Activated T-cell treated with anti-CD3 and anti-CD28 coated beads for 24 hours (primary cell): ENCODE measurements around the gene PTCHD4.
"Not testable (repeated sequence)": the region's sequence is repeated elsewhere in the genome, so short reads cannot be mapped to it uniquely, and the experiment has no call there.

Experiments used
- DNase-seq: peaks from one replicate; pipeline ENCODE4 v3.0.0-alpha.2; 2020; ENCODE audit warnings: low read depth

PTCHD4 gene

DNA sequence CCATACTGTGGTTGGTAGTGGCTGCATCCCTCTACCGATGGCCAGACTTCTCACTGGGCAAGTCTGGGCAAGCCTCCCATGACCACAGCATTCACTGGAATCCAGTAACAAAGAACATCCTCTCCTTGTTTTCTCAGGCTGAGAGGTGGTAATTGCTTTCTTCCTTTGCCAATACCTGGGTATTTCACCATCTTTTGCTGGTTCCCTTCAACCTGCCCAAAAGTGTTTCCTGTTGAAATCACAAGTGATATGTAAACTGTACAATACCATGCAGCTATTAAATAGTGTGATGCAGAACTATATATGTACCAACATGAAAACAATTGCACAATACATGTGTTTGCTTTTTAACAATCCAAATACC, at the start of gene PTCHD4:
TSS of gene PTCHD4 (minus strand) at position 55 of the 364 bp plus-strand sequence. CDS start 42,240 bp downstream, outside the sequence.
- no peak for DNase-seq

DNA sequence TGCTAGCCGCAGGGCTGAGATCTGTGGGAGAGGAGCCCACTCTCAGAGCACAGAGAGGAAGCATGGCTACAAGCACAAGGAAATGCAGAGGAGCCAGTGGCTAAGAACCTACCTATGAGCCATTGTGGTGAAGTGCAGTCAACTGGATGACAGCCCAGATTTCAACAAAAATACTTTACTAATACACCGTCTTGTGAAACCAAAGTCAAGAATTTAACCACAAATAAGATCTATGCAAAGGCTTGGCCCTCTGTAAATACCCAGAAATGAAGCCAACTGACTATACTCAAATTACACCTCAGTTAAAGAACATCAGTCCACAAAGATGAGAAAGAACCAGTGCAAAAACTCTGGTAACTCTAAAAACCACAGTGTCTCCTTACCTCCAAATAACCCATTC, 40.1 kb upstream of the PTCHD4 start:
- no peak for DNase-seq

DNA sequence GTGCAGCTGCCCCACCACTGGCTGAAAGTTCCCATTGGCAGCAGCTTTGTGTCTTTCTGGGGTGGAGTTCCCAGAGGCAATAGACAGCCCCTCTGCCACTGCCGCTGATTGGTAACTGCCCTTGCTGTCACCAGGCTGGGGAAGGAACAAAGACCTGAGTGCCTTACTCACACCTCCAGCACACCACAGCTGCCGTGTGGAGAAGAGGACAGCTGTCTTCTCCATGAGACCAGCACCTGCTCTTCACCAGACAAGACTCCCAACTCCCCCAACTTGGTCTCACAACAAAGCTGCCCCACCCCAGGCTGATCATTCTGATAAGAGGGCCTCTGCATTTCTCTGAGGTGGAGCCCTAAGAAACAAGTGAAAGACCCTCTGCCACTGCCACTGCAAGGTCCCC, 39.7 kb upstream of the PTCHD4 start:
- DNase-seq, result no peak

- no peak for DNase-seq
Measured at GRCh38 chr6:48147051-48147450, 36.1 kb upstream of the PTCHD4 start.

DNA sequence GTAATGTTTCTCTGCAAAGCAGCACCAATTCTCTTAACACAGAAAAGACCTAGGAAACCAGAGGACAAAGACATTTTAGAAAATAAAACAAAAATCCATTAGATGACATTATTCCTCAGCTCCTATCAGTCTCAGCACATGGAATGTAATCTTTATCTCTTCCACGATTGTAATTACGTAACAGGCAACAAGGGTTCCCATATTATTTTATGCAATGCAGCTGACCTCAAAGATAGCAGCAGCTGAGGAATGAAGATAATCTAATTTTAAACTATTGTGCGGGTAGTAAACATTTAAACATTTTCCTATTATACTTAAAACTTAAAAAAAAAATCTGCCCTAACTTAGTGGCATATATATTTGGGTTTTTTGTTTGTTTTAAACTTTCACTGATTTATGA, 33.0 kb upstream of the PTCHD4 start:
- no peak for DNase-seq

DNA sequence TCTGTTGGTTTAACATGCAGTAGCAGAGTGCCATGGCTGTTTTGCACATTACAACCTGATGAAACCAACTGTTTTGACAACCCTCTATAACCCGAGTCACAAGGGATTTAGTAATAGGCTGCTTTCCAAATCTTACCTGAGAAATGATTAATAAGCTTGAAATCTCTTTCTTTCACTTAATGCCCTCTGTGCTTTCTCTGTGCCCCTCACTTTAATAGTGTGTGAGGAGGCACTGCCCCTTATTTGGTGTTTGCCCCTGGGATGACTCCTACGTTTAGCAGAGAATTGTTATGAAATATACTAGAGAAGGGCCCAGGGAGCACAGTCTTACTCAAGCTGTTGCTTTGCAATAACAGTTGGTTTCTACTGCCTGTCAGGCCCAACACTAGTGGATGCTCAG, 31.0 kb upstream of the PTCHD4 start:
- no peak for DNase-seq

GRCh38 chr6:48139818-48140614, 29.0 kb upstream of the PTCHD4 start:
- no peak for DNase-seq

GRCh38 chr6:48136856-48137255, 25.9 kb upstream of the PTCHD4 start:
- no peak for DNase-seq

GRCh38 chr6:48135323-48136084, 24.5 kb upstream of the PTCHD4 start:
- no peak for DNase-seq

DNA sequence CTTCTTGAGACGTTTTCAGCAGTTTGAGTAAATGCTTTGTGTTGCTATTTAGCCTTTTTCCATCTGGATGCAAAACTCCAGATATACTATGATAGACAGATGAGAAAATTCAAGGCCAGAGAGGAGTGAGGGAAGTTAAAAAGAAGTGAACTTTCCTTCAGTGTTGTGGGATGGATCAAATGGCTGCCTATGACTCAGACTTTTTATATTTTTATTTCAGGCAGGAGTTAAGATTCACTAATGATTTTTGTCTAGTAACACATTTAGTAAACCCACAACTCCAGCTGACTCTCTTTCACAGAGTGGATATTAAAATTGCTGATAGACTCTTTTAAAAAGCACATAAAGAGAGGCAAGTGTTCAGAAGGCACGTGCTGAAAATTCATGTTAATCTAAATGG, 23.2 kb upstream of the PTCHD4 start:
- DNase-seq, result no peak

DNA sequence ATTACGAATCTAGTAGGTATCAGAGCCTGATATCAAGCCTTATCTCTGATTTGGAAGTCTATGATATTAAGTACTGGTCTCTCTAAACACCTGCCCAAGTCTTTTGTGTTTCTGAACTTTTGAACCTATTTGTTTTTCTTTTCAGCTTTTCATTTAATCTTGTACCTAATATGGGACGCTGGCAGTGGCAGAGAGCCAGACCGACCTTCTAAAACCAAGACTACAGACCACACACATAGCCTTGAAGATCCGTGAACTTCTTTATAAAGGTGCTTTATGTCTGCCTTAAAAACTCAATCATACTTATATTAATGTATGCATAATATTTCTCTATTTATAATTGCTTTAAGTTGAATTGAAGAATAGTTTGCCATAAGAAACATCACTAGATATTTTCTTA, 12.6 kb upstream of the PTCHD4 start:
- no peak for DNase-seq

GRCh38 chr6:48121983-48122749, 11.2 kb upstream of the PTCHD4 start:
- DNase-seq, result not testable (repeated sequence)

GRCh38 chr6:48116699-48117645, 6.0 kb upstream of the PTCHD4 start:
- DNase-seq, result no peak

GRCh38 chr6:48113130-48113529, 2.1 kb upstream of the PTCHD4 start:
- no peak for DNase-seq

DNA sequence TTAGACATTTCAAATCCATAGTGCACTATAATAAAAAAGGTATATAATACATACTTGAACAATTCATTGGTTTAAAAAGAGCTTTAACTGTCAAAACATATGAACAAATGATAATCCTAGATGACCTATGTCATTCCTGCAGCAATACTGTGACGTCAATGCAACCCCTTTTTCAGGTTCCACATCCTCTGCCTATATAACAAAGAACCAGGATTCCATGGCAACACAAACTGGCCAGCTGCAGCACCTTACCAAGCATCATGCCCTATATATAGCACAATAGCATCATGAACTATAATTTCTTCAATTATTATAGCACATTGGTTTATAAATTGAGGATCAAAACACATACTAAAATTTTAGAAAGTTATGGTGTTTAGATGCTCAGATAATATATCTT, 578 bp upstream of the PTCHD4 start:
- DNase-seq, result no peak

GRCh38 chr6:48110436-48111142, 408 bp downstream of the PTCHD4 start:
- no peak for DNase-seq

DNA sequence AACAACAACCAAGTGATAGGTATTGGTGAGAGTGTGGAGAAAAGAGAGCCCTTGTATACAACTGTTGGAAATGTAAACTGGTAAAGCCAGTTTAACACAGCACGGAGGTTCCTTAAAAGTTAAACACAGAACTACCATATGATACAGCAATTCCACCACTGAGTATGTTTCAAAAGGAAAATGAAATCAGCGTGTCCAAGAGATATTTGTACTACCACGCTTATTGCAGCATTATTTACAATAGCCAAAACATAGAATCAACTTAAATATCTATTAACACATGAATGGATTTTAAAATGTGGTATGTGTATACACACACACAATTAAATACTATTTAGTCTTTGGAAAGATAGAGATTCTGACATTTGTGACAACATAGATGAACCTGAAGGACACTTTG, 1.1 kb downstream of the PTCHD4 start:
- DNase-seq, result no peak

GRCh38 chr6:48102476-48103195, 8.4 kb downstream of the PTCHD4 start:
- DNase-seq, result not testable (repeated sequence)

- no peak for DNase-seq
Measured at GRCh38 chr6:48101290-48101689, 9.7 kb downstream of the PTCHD4 start.

GRCh38 chr6:48100588-48100895, 10.5 kb downstream of the PTCHD4 start:
- no peak for DNase-seq
